GM10266 (cell line): ENCODE results near the gene FGF14.

Experiments
- DNase-seq: peaks from one replicate; pipeline ENCODE4 v3.0.0; 2012; ENCODE audit errors: extremely low spot score
- TF ChIP-seq, protein P1 (sequence below): IDR thresholded peaks from 2 replicates; pipeline ENCODE4 v1.5.1; 2012; ENCODE audit warnings: mild to moderate bottlenecking, low read depth; ENCODE audit not compliant: control insufficient read depth, insufficient read depth; ENCODE audit errors: missing control alignments

FGF14 gene

GRCh38 chr13:102401766-102402165 lies at the start of gene FGF14:
Gene FGF14 (minus strand): TSS chr13:102402048.
- no peak for DNase-seq
- TF ChIP-seq, protein P1, sequence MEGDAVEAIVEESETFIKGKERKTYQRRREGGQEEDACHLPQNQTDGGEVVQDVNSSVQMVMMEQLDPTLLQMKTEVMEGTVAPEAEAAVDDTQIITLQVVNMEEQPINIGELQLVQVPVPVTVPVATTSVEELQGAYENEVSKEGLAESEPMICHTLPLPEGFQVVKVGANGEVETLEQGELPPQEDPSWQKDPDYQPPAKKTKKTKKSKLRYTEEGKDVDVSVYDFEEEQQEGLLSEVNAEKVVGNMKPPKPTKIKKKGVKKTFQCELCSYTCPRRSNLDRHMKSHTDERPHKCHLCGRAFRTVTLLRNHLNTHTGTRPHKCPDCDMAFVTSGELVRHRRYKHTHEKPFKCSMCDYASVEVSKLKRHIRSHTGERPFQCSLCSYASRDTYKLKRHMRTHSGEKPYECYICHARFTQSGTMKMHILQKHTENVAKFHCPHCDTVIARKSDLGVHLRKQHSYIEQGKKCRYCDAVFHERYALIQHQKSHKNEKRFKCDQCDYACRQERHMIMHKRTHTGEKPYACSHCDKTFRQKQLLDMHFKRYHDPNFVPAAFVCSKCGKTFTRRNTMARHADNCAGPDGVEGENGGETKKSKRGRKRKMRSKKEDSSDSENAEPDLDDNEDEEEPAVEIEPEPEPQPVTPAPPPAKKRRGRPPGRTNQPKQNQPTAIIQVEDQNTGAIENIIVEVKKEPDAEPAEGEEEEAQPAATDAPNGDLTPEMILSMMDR: no peak

- TF ChIP-seq, protein P1: no peak
- DNase-seq: no peak
Observed at GRCh38 chr13:102443249-102443648, 41.4 kb upstream of the FGF14 start.

- TF ChIP-seq, protein P1: no peak
- no peak for DNase-seq
Observed at GRCh38 chr13:102441085-102441484, 39.2 kb upstream of the FGF14 start.

DNA sequence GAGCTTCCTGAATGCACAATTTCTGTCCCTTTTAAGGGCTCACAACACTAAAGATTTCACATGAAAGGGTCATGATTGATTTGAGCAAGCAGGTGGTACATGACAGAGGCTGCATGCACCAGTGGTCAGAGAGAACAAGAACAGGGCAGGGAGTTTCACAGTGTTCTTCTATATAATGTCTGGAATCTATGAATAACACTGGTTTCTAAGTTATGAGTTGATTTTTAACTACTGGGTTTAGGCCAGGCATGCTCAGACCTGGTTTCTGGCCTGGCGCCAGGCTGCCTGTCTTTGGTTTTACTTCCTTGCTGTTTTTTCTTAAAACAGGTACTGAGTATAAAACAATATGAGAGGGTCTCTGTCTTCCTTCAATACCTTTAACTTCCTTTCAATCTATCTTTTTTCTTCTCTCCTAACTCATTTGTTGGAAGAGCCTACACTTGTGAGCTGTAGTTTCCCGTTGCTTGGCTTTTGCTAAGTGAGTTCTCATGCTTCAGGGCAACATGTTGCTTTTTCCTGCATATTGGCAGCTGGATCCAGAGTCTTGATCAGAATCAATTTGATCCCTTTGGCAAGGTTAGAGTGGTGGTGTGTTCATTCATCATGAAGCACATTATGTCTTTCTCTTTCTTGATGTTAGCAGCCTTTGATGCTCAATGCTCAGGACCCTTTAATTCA lies 38.5 kb upstream of the FGF14 start:
- no peak for DNase-seq
- TF ChIP-seq, protein P1: no peak

- TF ChIP-seq, protein P1: no peak
- DNase-seq: no peak
Observed at GRCh38 chr13:102422690-102423089, 20.8 kb upstream of the FGF14 start.

- DNase-seq: no peak
Observed at GRCh38 chr13:102405499-102406100, 3.8 kb upstream of the FGF14 start.

GRCh38 chr13:102402290-102402689 lies 442 bp upstream of the FGF14 start:
- no peak for DNase-seq
- TF ChIP-seq, protein P1: no peak

More at GRCh38 chr13:102405499-102406100, 3.8 kb upstream of the FGF14 start:
- TF ChIP-seq, protein P1: no peak
